ENCODE results near the gene PRMT2. TPM values are rescaled to one million over a fixed set of nuclear protein-coding genes. Genes with fewer than 3 reads are reported as not detected.

The PRMT2 gene
- polyA plus RNA-seq, 1 experiment = 241 TPM

DNA sequence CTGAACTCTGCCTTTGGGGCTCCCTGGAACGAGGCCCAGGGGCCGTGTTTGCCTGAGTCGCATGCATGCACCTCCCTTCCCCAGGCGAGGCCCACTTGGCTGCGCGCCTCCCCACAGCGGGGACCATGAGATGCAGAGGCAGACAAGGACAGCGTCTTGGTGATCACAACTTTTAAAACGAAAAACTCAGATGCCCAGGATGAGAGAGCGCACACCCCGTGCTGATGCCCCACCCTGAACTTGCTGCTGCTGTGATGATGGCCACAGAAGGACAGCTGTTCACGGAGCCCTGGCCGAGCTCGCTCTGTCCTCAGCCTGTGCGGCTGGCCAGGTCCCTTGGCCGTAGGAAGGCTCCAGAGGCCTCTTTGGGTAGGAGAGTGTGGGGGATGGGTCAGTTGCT lies 11.4 kb upstream of the PRMT2 start:
- ChIA-PET CTCF (no interaction called here), POLR2A (no interaction called here)
- TF ChIP-seq, protein P1, sequence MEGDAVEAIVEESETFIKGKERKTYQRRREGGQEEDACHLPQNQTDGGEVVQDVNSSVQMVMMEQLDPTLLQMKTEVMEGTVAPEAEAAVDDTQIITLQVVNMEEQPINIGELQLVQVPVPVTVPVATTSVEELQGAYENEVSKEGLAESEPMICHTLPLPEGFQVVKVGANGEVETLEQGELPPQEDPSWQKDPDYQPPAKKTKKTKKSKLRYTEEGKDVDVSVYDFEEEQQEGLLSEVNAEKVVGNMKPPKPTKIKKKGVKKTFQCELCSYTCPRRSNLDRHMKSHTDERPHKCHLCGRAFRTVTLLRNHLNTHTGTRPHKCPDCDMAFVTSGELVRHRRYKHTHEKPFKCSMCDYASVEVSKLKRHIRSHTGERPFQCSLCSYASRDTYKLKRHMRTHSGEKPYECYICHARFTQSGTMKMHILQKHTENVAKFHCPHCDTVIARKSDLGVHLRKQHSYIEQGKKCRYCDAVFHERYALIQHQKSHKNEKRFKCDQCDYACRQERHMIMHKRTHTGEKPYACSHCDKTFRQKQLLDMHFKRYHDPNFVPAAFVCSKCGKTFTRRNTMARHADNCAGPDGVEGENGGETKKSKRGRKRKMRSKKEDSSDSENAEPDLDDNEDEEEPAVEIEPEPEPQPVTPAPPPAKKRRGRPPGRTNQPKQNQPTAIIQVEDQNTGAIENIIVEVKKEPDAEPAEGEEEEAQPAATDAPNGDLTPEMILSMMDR (IDR thresholded peaks at IDR 0.05; ENCODE audit: insufficient read depth, low read depth, low read length) = no peak
- DNase-seq (ENCODE audit: low read depth) = no peak
- no peak overlapping the region for H3K4me3 ChIP-seq (ENCODE audit: low read depth, low read length)
- H3K27me3 ChIP-seq (ENCODE audit: control insufficient read depth, insufficient read depth, low read length) = no peaks in the 10 kb centered on the region
- no peaks in the 10 kb centered on the region for H3K36me3 ChIP-seq (ENCODE audit: control insufficient read depth, insufficient read depth, low read length)

DNA sequence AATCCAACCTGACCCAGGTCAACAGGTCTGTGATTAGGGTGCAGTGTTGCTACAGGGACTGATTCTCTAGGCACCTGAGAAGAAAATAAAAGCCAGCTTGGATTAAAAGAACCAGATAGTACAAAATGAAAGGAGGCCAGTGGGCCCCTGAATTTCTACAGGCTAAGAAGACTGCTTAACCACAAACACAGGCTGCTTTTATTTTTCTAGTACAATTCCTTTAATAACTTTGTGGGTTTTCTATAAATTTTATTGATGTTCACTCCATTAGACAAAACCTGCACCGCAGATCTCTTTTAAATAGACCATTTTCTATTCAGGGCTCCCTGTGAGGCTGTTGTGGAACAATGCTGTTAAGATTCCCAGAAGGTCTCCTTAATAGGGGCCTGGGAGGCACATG lies 9.7 kb upstream of the PRMT2 start:
- POLR2A ChIA-PET = no interaction called here
- TF ChIP-seq, protein P1 (IDR thresholded peaks at IDR 0.05; ENCODE audit: insufficient read depth, low read depth, low read length) = no peak

DNA sequence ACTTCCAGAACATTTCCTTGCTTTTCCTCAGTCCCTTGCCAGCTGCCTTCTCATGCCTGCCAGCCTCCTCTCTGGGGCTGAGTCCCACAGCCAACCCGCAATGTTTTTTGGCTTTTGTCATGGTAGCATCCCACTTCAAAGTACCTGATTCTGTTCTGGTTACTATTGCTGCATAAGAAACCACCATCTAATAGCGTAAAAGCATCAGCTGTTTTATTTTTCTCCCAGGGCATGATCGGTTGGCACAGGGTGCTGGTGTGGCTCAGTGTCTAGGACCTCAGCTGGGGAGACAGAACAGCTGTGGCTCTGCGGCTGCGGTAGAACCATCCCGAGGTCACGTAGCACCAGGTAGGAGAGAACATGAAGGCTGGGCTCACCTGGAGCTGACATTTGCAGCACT lies 8.9 kb upstream of the PRMT2 start:
- TF ChIP-seq, protein P1 (IDR thresholded peaks at IDR 0.05; ENCODE audit: insufficient read depth, low read depth, low read length) = no peak
- Histone ChIP-seq H3K27me3 (ENCODE audit: control insufficient read depth, insufficient read depth, low read length) (no peaks in the 10 kb centered on the region), H3K4me3 (ENCODE audit: low read depth, low read length) (no peak overlapping the region), H3K36me3 (ENCODE audit: control insufficient read depth, insufficient read depth, low read length) (no peaks in the 10 kb centered on the region)
- no peak for DNase-seq (ENCODE audit: low read depth)
- ChIA-PET CTCF (interaction anchor here (1.3 kb wide), 1 partner anchor 8 kb away, joined by 4 read pairs; no protein-coding TSS in a partner anchor), POLR2A (no interaction called here)

More for the DNA sequence above, 9.7 kb upstream of the PRMT2 start:
- CTCF ChIA-PET = interaction anchor here (1.3 kb wide), 1 partner anchor 8 kb away, joined by 4 read pairs; no protein-coding TSS in a partner anchor
- Histone ChIP-seq H3K27me3 (ENCODE audit: control insufficient read depth, insufficient read depth, low read length) (no peaks in the 10 kb centered on the region), H3K36me3 (ENCODE audit: control insufficient read depth, insufficient read depth, low read length) (no peaks in the 10 kb centered on the region), H3K4me3 (ENCODE audit: low read depth, low read length) (no peak overlapping the region)
- no peak for DNase-seq (ENCODE audit: low read depth)

DNA sequence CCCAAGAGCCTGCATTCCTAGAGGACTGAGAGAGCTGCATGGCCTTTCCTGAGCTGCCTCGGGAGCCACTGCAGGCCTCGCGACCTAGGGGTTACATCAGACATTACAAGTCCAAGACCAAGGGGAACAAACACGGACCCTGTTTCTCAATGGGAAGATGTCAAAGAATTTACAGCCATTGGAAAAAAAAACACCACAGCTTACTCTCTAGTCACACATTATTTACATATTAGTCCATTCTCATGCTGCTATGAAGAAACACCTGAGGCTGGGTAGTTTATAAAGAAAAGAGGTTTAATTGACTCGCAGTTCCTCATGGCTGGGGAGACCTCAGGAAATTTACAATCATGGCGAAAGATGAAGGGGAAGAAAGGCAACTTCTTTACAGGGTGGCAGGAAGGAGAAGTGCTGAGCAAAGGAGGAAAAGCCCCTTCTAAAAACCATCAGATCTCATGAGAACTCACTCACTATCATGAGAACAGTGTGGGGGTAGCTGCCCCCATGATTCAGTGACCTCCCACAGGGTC lies 8.4 kb upstream of the PRMT2 start:
- CTCF ChIA-PET = interaction anchor here (0.8 to 1.3 kb wide), 2 partner anchors 9 to 56 kb away, joined by 3 to 4 read pairs; no protein-coding TSS in a partner anchor
- Histone ChIP-seq H3K27me3 (ENCODE audit: control insufficient read depth, insufficient read depth, low read length) (no peaks in the 10 kb centered on the region), H3K36me3 (ENCODE audit: control insufficient read depth, insufficient read depth, low read length) (no peaks in the 10 kb centered on the region), H3K4me3 (ENCODE audit: low read depth, low read length) (no peak overlapping the region)
- POLR2A ChIA-PET = no interaction called here
- TF ChIP-seq, protein P1 (IDR thresholded peaks at IDR 0.05; ENCODE audit: insufficient read depth, low read depth, low read length) = no peak
- DNase-seq (ENCODE audit: low read depth) = no peak

DNA sequence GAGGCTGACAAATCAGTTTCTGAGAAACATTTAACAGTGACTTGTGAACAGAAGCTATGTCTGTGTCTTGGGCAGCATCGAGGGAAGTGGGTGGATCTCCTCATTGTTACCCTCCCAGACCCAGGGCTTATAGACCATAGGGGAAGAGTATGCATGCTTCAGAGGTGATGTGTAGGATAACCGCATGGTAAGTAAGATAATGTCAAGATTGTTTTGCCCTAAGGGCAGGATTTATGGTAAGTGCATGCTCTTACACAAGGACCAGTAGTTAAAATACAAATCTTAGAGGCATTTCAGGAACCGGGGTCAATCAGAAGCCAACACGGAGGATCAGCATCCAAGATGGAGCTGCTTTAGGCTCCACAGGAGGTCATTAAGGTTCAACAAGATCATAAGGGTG lies 7.7 kb upstream of the PRMT2 start:
- Histone ChIP-seq H3K36me3 (ENCODE audit: control insufficient read depth, insufficient read depth, low read length) (no peaks in the 10 kb centered on the region), H3K27me3 (ENCODE audit: control insufficient read depth, insufficient read depth, low read length) (no peaks in the 10 kb centered on the region), H3K4me3 (ENCODE audit: low read depth, low read length) (no peak overlapping the region)
- ChIA-PET POLR2A (no interaction called here), CTCF (interaction anchor here (0.8 to 0.9 kb wide), 2 partner anchors 33 to 57 kb away, joined by 3 to 4 read pairs; no protein-coding TSS in a partner anchor)
- no peak for DNase-seq (ENCODE audit: low read depth)
- TF ChIP-seq, protein P1 (IDR thresholded peaks at IDR 0.05; ENCODE audit: insufficient read depth, low read depth, low read length) = no peak
